ENCODE data around the gene CPPED1. TPM values are rescaled to one million over a fixed set of nuclear protein-coding genes. Genes with fewer than 3 reads are reported as not detected.
A peak's percentile ranks its signal among the peaks of the same experiment; 100 is the strongest.

The CPPED1 gene
- total and polyA plus RNA-seq, 10 of the 15 experiments (the other 5 are each of a cell fraction or from before 2014, with no cell fraction given): 7.1 to 39.0 (median 16.0) TPM

DNA sequence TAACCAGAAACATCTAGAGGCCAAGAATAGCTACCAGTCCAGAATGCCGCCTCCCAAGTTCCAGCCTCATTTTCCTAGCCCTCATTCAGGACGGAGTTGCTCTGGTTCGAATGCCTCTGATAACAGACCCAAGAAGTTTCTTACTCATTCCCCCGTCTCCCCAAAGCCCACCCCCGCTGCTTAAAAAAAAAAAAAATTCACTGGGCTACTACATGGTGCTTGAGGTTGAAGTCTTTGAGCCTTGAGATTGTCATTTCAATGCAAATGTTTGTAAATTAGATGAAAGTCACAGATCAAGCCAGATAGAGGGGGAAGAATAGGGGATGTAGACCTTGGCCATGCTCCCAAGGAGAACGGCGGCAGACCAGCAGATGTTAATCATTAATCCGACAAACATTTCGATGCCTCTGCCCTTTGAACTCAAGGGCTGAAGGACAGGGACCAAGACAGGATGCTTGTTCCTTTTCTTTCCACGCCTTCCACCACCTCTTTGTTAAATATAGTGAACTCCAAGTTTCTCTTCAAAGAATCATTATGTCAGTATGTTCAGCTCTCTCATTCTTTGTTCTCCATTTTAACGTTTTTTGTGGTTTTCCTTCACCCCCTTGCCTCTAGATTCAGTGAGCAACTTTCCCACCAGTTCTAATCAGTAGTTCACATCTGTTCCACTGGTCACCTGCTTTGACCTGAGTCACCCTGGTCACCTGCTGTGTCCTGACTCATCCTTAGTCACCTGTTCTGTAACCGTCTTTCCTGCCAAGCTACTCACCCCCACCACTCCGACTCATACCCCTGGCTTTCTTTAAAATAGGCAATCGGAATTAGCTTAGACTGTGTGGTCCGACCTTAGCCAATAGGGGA, 190.3 kb downstream of the CPPED1 start (continued):
- TF ChIP-seq SMC3 (IDR thresholded peaks at IDR 0.05; ENCODE audit: borderline replicate concordance, low read length) (no peak), TCF7 (IDR thresholded peaks at IDR 0.05; ENCODE audit: borderline replicate concordance) (peak; percentile 58), SMAD1 (IDR thresholded peaks at IDR 0.05; ENCODE audit: low read depth, partially characterized antibody) (no peak), LARP7 (IDR thresholded peaks at IDR 0.05) (no peak), SIX5 (IDR thresholded peaks at IDR 0.05; ENCODE audit: low read depth, low read length, severe bottlenecking) (no peak), ZNF207 (IDR thresholded peaks at IDR 0.05; ENCODE audit: borderline replicate concordance) (no peak), PAX5 (IDR thresholded peaks at IDR 0.05; ENCODE audit: borderline replicate concordance, low read depth, low read length) (peak; percentile 69; the same call in 1 of the 2 replicates), CBX3 (IDR thresholded peaks at IDR 0.05; ENCODE audit: borderline replicate concordance, low read depth) (no peak), SREBF2 (IDR thresholded peaks at IDR 0.05; ENCODE audit: low read length) (no peak), ZNF24 (IDR thresholded peaks at IDR 0.05) (peak; percentile 89), TAF1 (IDR thresholded peaks at IDR 0.05; ENCODE audit: borderline replicate concordance, low read depth, low read length) (no peak)
- TF ChIP-seq, protein P1, sequence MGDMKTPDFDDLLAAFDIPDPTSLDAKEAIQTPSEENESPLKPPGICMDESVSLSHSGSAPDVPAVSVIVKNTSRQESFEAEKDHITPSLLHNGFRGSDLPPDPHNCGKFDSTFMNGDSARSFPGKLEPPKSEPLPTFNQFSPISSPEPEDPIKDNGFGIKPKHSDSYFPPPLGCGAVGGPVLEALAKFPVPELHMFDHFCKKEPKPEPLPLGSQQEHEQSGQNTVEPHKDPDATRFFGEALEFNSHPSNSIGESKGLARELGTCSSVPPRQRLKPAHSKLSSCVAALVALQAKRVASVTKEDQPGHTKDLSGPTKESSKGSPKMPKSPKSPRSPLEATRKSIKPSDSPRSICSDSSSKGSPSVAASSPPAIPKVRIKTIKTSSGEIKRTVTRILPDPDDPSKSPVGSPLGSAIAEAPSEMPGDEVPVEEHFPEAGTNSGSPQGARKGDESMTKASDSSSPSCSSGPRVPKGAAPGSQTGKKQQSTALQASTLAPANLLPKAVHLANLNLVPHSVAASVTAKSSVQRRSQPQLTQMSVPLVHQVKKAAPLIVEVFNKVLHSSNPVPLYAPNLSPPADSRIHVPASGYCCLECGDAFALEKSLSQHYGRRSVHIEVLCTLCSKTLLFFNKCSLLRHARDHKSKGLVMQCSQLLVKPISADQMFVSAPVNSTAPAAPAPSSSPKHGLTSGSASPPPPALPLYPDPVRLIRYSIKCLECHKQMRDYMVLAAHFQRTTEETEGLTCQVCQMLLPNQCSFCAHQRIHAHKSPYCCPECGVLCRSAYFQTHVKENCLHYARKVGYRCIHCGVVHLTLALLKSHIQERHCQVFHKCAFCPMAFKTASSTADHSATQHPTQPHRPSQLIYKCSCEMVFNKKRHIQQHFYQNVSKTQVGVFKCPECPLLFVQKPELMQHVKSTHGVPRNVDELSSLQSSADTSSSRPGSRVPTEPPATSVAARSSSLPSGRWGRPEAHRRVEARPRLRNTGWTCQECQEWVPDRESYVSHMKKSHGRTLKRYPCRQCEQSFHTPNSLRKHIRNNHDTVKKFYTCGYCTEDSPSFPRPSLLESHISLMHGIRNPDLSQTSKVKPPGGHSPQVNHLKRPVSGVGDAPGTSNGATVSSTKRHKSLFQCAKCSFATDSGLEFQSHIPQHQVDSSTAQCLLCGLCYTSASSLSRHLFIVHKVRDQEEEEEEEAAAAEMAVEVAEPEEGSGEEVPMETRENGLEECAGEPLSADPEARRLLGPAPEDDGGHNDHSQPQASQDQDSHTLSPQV (IDR thresholded peaks at IDR 0.05): 0 out of 2 replicates have a peak, but pooled peaks have one; percentile 38
- TF ChIP-seq, protein P2, sequence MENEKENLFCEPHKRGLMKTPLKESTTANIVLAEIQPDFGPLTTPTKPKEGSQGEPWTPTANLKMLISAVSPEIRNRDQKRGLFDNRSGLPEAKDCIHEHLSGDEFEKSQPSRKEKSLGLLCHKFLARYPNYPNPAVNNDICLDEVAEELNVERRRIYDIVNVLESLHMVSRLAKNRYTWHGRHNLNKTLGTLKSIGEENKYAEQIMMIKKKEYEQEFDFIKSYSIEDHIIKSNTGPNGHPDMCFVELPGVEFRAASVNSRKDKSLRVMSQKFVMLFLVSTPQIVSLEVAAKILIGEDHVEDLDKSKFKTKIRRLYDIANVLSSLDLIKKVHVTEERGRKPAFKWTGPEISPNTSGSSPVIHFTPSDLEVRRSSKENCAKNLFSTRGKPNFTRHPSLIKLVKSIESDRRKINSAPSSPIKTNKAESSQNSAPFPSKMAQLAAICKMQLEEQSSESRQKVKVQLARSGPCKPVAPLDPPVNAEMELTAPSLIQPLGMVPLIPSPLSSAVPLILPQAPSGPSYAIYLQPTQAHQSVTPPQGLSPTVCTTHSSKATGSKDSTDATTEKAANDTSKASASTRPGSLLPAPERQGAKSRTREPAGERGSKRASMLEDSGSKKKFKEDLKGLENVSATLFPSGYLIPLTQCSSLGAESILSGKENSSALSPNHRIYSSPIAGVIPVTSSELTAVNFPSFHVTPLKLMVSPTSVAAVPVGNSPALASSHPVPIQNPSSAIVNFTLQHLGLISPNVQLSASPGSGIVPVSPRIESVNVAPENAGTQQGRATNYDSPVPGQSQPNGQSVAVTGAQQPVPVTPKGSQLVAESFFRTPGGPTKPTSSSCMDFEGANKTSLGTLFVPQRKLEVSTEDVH (IDR thresholded peaks at IDR 0.05; ENCODE audit: low read depth, partially characterized antibody): no peak
- TF ChIP-seq, protein P3, sequence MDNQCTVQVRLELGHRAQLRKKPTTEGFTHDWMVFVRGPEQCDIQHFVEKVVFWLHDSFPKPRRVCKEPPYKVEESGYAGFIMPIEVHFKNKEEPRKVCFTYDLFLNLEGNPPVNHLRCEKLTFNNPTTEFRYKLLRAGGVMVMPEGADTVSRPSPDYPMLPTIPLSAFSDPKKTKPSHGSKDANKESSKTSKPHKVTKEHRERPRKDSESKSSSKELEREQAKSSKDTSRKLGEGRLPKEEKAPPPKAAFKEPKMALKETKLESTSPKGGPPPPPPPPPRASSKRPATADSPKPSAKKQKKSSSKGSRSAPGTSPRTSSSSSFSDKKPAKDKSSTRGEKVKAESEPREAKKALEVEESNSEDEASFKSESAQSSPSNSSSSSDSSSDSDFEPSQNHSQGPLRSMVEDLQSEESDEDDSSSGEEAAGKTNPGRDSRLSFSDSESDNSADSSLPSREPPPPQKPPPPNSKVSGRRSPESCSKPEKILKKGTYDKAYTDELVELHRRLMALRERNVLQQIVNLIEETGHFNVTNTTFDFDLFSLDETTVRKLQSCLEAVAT (IDR thresholded peaks at IDR 0.05): peak; percentile 42; the same call in 1 of the 2 replicates
- TF ChIP-seq, protein P4, sequence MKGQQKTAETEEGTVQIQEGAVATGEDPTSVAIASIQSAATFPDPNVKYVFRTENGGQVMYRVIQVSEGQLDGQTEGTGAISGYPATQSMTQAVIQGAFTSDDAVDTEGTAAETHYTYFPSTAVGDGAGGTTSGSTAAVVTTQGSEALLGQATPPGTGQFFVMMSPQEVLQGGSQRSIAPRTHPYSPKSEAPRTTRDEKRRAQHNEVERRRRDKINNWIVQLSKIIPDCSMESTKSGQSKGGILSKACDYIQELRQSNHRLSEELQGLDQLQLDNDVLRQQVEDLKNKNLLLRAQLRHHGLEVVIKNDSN (IDR thresholded peaks at IDR 0.05; ENCODE audit: borderline replicate concordance, extremely low read length, insufficient read depth, low read depth, low read length): no peak
- TF ChIP-seq, protein P5, sequence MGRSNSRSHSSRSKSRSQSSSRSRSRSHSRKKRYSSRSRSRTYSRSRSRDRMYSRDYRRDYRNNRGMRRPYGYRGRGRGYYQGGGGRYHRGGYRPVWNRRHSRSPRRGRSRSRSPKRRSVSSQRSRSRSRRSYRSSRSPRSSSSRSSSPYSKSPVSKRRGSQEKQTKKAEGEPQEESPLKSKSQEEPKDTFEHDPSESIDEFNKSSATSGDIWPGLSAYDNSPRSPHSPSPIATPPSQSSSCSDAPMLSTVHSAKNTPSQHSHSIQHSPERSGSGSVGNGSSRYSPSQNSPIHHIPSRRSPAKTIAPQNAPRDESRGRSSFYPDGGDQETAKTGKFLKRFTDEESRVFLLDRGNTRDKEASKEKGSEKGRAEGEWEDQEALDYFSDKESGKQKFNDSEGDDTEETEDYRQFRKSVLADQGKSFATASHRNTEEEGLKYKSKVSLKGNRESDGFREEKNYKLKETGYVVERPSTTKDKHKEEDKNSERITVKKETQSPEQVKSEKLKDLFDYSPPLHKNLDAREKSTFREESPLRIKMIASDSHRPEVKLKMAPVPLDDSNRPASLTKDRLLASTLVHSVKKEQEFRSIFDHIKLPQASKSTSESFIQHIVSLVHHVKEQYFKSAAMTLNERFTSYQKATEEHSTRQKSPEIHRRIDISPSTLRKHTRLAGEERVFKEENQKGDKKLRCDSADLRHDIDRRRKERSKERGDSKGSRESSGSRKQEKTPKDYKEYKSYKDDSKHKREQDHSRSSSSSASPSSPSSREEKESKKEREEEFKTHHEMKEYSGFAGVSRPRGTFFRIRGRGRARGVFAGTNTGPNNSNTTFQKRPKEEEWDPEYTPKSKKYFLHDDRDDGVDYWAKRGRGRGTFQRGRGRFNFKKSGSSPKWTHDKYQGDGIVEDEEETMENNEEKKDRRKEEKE (IDR thresholded peaks at IDR 0.05): no peak
